DOHH2 (cell line): Measurements from ENCODE around the gene CNTF.

Source experiments
- CTCF ChIP-seq: fragments of 200-600 bp; sonication (generic); IDR thresholded peaks from one replicate; pipeline ENCODE4 v1.5.1; 2014; ENCODE audit warnings: antibody characterized with exemption, mild to moderate bottlenecking, low read depth, low read length; ENCODE audit not compliant: poor library complexity, severe bottlenecking
- EZH2phosphoT487 ChIP-seq: fragments of 200-600 bp; sonication (generic); IDR thresholded peaks from 2 replicates; pipeline ENCODE4 v1.6.1; 2017; ENCODE audit warnings: borderline replicate concordance, mild to moderate bottlenecking, antibody characterized with exemption, low read length, moderate library complexity, mixed read lengths

GRCh38 chr11:58629857-58630256 is 7.4 kb downstream of the CNTF start:
- TF ChIP-seq CTCF (peak; percentile 72), EZH2phosphoT487 (no peak)
